Esophagus squamous epithelium (tissue), 4 donors: ENCODE results near the gene ANO2.

ENCODE experiments used
- POLR2A ChIP-seq, 4 donors: fragments of 450-650 bp; IDR thresholded peaks; one replicate each; pipeline ENCODE4 v1.6.1; 2017; ENCODE audit warnings: antibody characterized with exemption in 4 of 4, mild to moderate bottlenecking in 4 of 4, moderate library complexity in 3 of 4
- TF ChIP-seq, protein P1 (sequence below), 6 experiments: fragments of 450-650 bp in 4 of 6; fragments of 200-600 bp in 2 of 6; sonication (generic) in 2 of 6; IDR thresholded peaks; one replicate each; pipeline ENCODE4 v1.5.1; 2016 to 2019; ENCODE audit warnings: antibody characterized with exemption in 6 of 6, mild to moderate bottlenecking in 4 of 6, moderate library complexity in 4 of 6

DNA sequence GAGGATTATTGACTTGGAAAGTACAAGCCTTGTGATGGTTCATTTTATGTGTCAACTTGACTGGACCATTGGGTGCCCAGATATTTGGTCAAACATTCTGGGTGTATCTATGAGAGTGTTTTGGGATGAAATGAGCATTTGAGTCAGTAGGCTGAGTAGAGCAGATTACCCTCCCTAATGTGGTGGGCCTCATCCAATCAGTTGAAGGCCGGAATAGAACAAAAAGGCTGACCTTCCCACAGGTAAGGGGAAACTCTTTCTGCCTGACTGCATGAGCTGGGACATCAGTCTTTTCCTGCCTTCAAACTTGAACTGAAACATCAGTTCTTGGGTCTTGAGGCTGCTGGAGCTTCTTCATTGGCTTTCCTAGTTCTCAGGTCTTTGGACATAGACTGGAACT is 98.1 kb downstream of the ANO2 start:
- TF ChIP-seq POLR2A (IDR thresholded peaks at IDR 0.05): no peak
- TF ChIP-seq, protein P1, sequence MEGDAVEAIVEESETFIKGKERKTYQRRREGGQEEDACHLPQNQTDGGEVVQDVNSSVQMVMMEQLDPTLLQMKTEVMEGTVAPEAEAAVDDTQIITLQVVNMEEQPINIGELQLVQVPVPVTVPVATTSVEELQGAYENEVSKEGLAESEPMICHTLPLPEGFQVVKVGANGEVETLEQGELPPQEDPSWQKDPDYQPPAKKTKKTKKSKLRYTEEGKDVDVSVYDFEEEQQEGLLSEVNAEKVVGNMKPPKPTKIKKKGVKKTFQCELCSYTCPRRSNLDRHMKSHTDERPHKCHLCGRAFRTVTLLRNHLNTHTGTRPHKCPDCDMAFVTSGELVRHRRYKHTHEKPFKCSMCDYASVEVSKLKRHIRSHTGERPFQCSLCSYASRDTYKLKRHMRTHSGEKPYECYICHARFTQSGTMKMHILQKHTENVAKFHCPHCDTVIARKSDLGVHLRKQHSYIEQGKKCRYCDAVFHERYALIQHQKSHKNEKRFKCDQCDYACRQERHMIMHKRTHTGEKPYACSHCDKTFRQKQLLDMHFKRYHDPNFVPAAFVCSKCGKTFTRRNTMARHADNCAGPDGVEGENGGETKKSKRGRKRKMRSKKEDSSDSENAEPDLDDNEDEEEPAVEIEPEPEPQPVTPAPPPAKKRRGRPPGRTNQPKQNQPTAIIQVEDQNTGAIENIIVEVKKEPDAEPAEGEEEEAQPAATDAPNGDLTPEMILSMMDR (IDR thresholded peaks at IDR 0.05): no peak
